H1 (cell line): Measurements from ENCODE around the gene PLIN1. TPM values are rescaled to one million over a fixed set of nuclear protein-coding genes. Genes with fewer than 3 reads are reported as not detected.

ENCODE experiments used
- CTCF ChIA-PET: fragments of 300-600 bp; sonication (Branson Sonifier 250); formaldehyde crosslinking; loops from one replicate; lab custom pipeline; 2021; ENCODE audit not compliant: partially characterized antibody; lab: Charles Lee
- POLR2A ChIA-PET: fragments of 300-600 bp; sonication (Branson Sonifier 250); formaldehyde crosslinking; loops from one replicate; lab custom pipeline; 2021; ENCODE audit warnings: inconsistent platforms; ENCODE audit not compliant: partially characterized antibody; lab: Charles Lee
- DNase-seq, 2 experiments: peaks; one replicate each; pipeline versions ENCODE4 v3.0.0 to v3.0.0-alpha.2; 2010 to 2022; ENCODE audit warnings: low spot score in 2 of 2, low read depth in 1 of 2, mixed read lengths in 1 of 2
- FAIRE-seq: peaks from 2 replicates; lab custom pipeline; 2011; peaks lifted over from hg19 to GRCh38; lab: Jason Lieb, UNC
- H2AFZ ChIP-seq: 2 replicates; pipeline ENCODE4 v1.8.1; 2012; ENCODE audit warnings: low read length, inconsistent platforms
- H2AK5ac ChIP-seq: 2 replicates; pipeline ENCODE4 v1.6.1; 2013; ENCODE audit warnings: low read depth, low read length
- H2BK120ac ChIP-seq: replicated peaks from 2 replicates; pipeline ENCODE3; 2013; ENCODE audit warnings: low read depth, low read length, inconsistent platforms
- H2BK12ac ChIP-seq: 2 replicates; pipeline ENCODE4 v1.6.1; 2013; ENCODE audit warnings: low read depth, low read length
- H2BK15ac ChIP-seq: 2 replicates; pipeline ENCODE4 v1.6.1; 2013; ENCODE audit warnings: low read length
- H2BK20ac ChIP-seq: 2 replicates; pipeline ENCODE4 v1.6.1; 2013; ENCODE audit warnings: low read length
- H2BK5ac ChIP-seq: 2 replicates; pipeline ENCODE4 v1.6.1; 2013; ENCODE audit warnings: low read depth, low read length
- H3K14ac ChIP-seq: 2 replicates; pipeline ENCODE4 v1.6.1; 2013; ENCODE audit warnings: inconsistent platforms; ENCODE audit not compliant: insufficient read length
- H3K18ac ChIP-seq: 2 replicates; pipeline ENCODE4 v1.6.1; 2013; ENCODE audit warnings: low read length; ENCODE audit errors: extremely low read depth
- H3K23ac ChIP-seq: 2 replicates; pipeline ENCODE4 v1.6.1; 2013; ENCODE audit warnings: inconsistent platforms; ENCODE audit not compliant: insufficient read length
- H3K23me2 ChIP-seq: 2 replicates; pipeline ENCODE4 v1.6.1; 2013; ENCODE audit warnings: low read depth, low read length
- H3K27ac ChIP-seq: 2 replicates; pipeline ENCODE4 v1.6.1; 2011; ENCODE audit warnings: low read depth, low read length, inconsistent platforms
- H3K27me3 ChIP-seq, 4 experiments: replicated peaks in 1 of 4; 1 replicate in 1 of 4; 2 replicates in 3 of 4; pipeline versions ENCODE4 v1.6.1 to v1.8.1; 2011 to 2013; ENCODE audit warnings: low read length in 3 of 4, mild to moderate bottlenecking in 3 of 4, inconsistent platforms in 2 of 4, mixed read lengths in 2 of 4, moderate library complexity in 1 of 4; ENCODE audit not compliant: control insufficient read depth in 3 of 4, insufficient read depth in 3 of 4; ENCODE audit errors: extremely low read depth in 1 of 4
- H3K36me3 ChIP-seq, 4 experiments: 2 replicates each; pipeline versions ENCODE4 v1.6.1 to v1.8.1; 2011 to 2013; ENCODE audit warnings: mild to moderate bottlenecking in 4 of 4, low read length in 3 of 4, moderate library complexity in 2 of 4, control low read depth in 1 of 4, inconsistent platforms in 1 of 4; ENCODE audit not compliant: insufficient read depth in 4 of 4, control insufficient read depth in 2 of 4
- H3K4ac ChIP-seq: replicated peaks from 2 replicates; pipeline ENCODE3; 2013; ENCODE audit warnings: low read length, low read depth, mixed read lengths, inconsistent platforms; ENCODE audit not compliant: insufficient read length
- H3K4me1 ChIP-seq, 4 experiments: replicated peaks in 1 of 4; 1 replicate in 1 of 4; 2 replicates in 3 of 4; pipeline versions ENCODE4 v1.6.1 to v1.8.1; 2011 to 2013; ENCODE audit warnings: low read length in 3 of 4, inconsistent platforms in 2 of 4, mixed read lengths in 1 of 4; ENCODE audit not compliant: insufficient read depth in 4 of 4, control insufficient read depth in 3 of 4
- H3K4me2 ChIP-seq, 2 experiments: 2 replicates each; pipeline versions ENCODE4 v1.6.1 to v1.8.1; 2011 to 2013; ENCODE audit warnings: low read depth in 2 of 2, low read length in 2 of 2, control low read depth in 1 of 2, inconsistent platforms in 1 of 2, mild to moderate bottlenecking in 1 of 2; ENCODE audit not compliant: insufficient read depth in 1 of 2
- H3K4me3 ChIP-seq, 4 experiments: fragments of 200-600, 300-600 bp in 1 of 4; sonication (generic), shearing (Covaris generic), sonication (Bioruptor Twin) in 1 of 4; 2 replicates each; pipeline versions ENCODE4 v1.5.1 to v1.8.1; 2011 to 2016; ENCODE audit warnings: low read length in 4 of 4, low read depth in 3 of 4, control low read depth in 2 of 4, inconsistent platforms in 2 of 4, mild to moderate bottlenecking in 2 of 4, mixed read lengths in 1 of 4, moderate library complexity in 1 of 4; ENCODE audit not compliant: insufficient read depth in 2 of 4; ENCODE audit errors: extremely low read depth in 1 of 4
- H3K56ac ChIP-seq: replicated peaks from 2 replicates; pipeline ENCODE3; 2013; ENCODE audit warnings: low read depth, mild to moderate bottlenecking, mixed read lengths, low read length, inconsistent platforms; ENCODE audit not compliant: insufficient read length
- H3K79me1 ChIP-seq: 2 replicates; pipeline ENCODE4 v1.6.1; 2013; ENCODE audit warnings: low read depth, low read length, control low read depth
- H3K79me2 ChIP-seq, 2 experiments: 2 replicates each; pipeline versions ENCODE4 v1.6.1 to v1.8.1; 2012 to 2013; ENCODE audit warnings: low read length in 2 of 2, mild to moderate bottlenecking in 2 of 2, inconsistent platforms in 1 of 2; ENCODE audit not compliant: insufficient read depth in 2 of 2, control insufficient read depth in 1 of 2
- H3K9ac ChIP-seq, 4 experiments: replicated peaks in 1 of 4; 1 replicate in 1 of 4; 2 replicates in 3 of 4; pipeline versions ENCODE4 v1.6.1 to v1.8.1; 2011 to 2013; ENCODE audit warnings: low read depth in 3 of 4, low read length in 3 of 4, control low read depth in 2 of 4, mild to moderate bottlenecking in 2 of 4, moderate library complexity in 2 of 4, inconsistent platforms in 1 of 4; ENCODE audit errors: extremely low read depth in 1 of 4
- H3K9me3 ChIP-seq, 2 experiments: 2 replicates each; pipeline versions ENCODE4 v1.6.1 to v1.8.1; 2012 to 2013; ENCODE audit warnings: mild to moderate bottlenecking in 2 of 2, moderate library complexity in 2 of 2, control low read depth in 1 of 2, inconsistent platforms in 1 of 2, low read depth in 1 of 2, low read length in 1 of 2, mixed read lengths in 1 of 2; ENCODE audit not compliant: insufficient read depth in 2 of 2
- H4K20me1 ChIP-seq, 2 experiments: replicated peaks in 1 of 2; 2 replicates each; pipeline versions ENCODE3 to v1.8.1; 2011 to 2013; ENCODE audit warnings: inconsistent platforms in 2 of 2, low read length in 2 of 2, mild to moderate bottlenecking in 1 of 2; ENCODE audit not compliant: insufficient read depth in 2 of 2, control insufficient read depth in 1 of 2
- H4K5ac ChIP-seq: 2 replicates; pipeline ENCODE4 v1.6.1; 2013; ENCODE audit warnings: low read length, low read depth, mixed read lengths, inconsistent platforms; ENCODE audit not compliant: insufficient read length
- H4K8ac ChIP-seq: 2 replicates; pipeline ENCODE4 v1.8.0; 2013; ENCODE audit warnings: mild to moderate bottlenecking, moderate library complexity, low read length, inconsistent platforms; ENCODE audit not compliant: insufficient read depth; ENCODE audit errors: extremely low read depth
- H4K91ac ChIP-seq: replicated peaks from 2 replicates; pipeline ENCODE3; 2013; ENCODE audit warnings: low read length, mixed read lengths, inconsistent platforms; ENCODE audit not compliant: insufficient read length
- NRF1 ChIP-seq: IDR thresholded peaks from 2 replicates; pipeline ENCODE4 v1.6.1; 2011; ENCODE audit warnings: mild to moderate bottlenecking, low read depth, low read length, improper control_type of control experiment
- WGBS, 2 experiments: shearing (Covaris generic) in 1 of 2; methylation state at CpG; one replicate each; pipeline versions ENCODE4 v1.1.6 to v1.1.7; 2013 to 2015; ENCODE audit warnings: low lambda C conversion rate in 2 of 2, mixed read lengths in 2 of 2, inconsistent platforms in 1 of 2, low coverage in 1 of 2, missing lambda C conversion rate in 1 of 2; ENCODE audit not compliant: insufficient replicate concordance in 2 of 2, insufficient coverage in 1 of 2, insufficient read length in 1 of 2; ENCODE audit errors: extremely low coverage in 1 of 2, missing lambda C conversion rate in 1 of 2; 5-methylcytosine and 5-hydroxymethylcytosine counted together
- polyA plus RNA-seq, 7 experiments: library from polyadenylated mRNA; depleted of rRNA in 3 of 7; stranded (reverse) in 5 of 7; unstranded in 2 of 7; fragments of >200 nt in 5 of 7; fragments of 200-250 nt in 2 of 7; gene quantifications; 1 replicate in 5 of 7; 2 replicates in 1 of 7; 4 replicates in 1 of 7; pipeline versions ENCODE4 v1.2.1 to v1.2.3, GENCODE V29; 2011 to 2013; ENCODE audit warnings: missing spikeins in 2 of 7, mixed read lengths in 2 of 7
- total RNA-seq: library from RNA; stranded (reverse); fragmentation: NEBNext Ultra II Directional; extraction: Animal tissue kit (Norgen Biotek cat#: 25700); gene quantifications from 2 replicates; pipeline ENCODE4 v1.2.1, GENCODE V29; 2021

Gene PLIN1
- total and polyA plus RNA-seq, 2 of the 8 experiments (the other 6 are each of a cell fraction or from before 2014, with no cell fraction given): 0.33 TPM; not detected in 1

DNA sequence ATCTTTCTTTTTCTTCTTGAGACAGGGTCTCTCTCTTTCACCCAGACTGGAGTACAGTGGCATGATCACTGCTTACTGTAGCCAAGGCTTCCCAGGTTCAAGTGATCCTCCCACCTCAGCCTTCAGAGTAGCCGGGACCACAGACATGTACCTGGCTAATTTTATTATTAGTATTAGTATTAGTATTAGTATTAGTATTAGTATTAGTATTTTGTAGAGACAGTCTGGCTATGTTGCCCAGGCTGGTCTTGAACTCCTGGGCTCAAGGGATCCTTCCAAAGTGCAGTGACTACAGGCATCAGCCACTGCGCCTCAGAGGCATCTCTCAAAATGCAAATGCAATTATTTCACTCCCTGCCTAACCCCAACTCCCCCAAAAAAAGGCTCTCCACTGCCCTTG lies 25.6 kb downstream of the PLIN1 start:
- no peak for FAIRE-seq

More for the DNA sequence above, 25.6 kb downstream of the PLIN1 start:
- Histone ChIP-seq H3K9me3 (no peaks in the 10 kb centered on the region), H3K4me1 (peaks cover 0 to 2% (median under 1%) of the 10 kb centered on the region in 4 experiments; a peak in 2 of 7 replicates), H3K27ac (no peak overlapping the region), H4K91ac (no peak overlapping the region), H4K5ac (no peak overlapping the region), H3K23me2 (peaks cover 5% of the 10 kb centered on the region; the same call in 1 of the 2 replicates), H3K79me1 (peaks cover 8% of the 10 kb centered on the region; the same call in 1 of the 2 replicates), H3K4me3 (no peak overlapping the region), H2BK12ac (no peak overlapping the region), H3K9ac (no peak overlapping the region), H3K4me2 (no peak overlapping the region; a peak in 1 of 4 replicates), H2BK120ac (no peak overlapping the region), H3K27me3 (no peaks in the 10 kb centered on the region), H3K14ac (no peak overlapping the region), H2BK20ac (no peak overlapping the region), H3K4ac (no peak overlapping the region), H4K20me1 (peaks cover 3 to 5% of the 10 kb centered on the region in 2 experiments), H3K79me2 (peaks cover 0 to 8% of the 10 kb centered on the region in 2 experiments; a peak in 2 of 4 replicates), H2AFZ (no peak overlapping the region), H2BK5ac (no peak overlapping the region), H3K23ac (no peak overlapping the region), H2BK15ac (no peak overlapping the region), H3K18ac (no peak overlapping the region), H3K36me3 (peaks cover 0 to 6% (median 0%) of the 10 kb centered on the region in 4 experiments; a peak in 1 of 8 replicates), H3K56ac (no peak overlapping the region), H2AK5ac (no peak overlapping the region), H4K8ac (no peak overlapping the region)
- no peak for DNase-seq
- TF ChIP-seq NRF1: no peak
- WGBS, 2 experiments: 90% methylated on average over 2 of the region's 2 CpGs; no CpG with 5 or more reads in 1 of the 2 experiments
- POLR2A ChIA-PET: interaction anchor here (1.8 kb wide), 1 partner anchor 8 kb away, joined by 9 read pairs; no protein-coding TSS in a partner anchor
- CTCF ChIA-PET: no interaction called here
